ENCODE measurements around the gene GOLPH3L.
"Not testable (repeated sequence)": the region's sequence is repeated elsewhere in the genome, so short reads cannot be mapped to it uniquely, and the experiment has no call there.

GOLPH3L gene

GRCh38 chr1:150629115-150629928 lies 67.6 kb downstream of the GOLPH3L start, which contains the start of gene ENSA:
Gene ENSA (minus strand): TSS chr1:150629612. CDS start chr1:150629470, 142 bp downstream.
- DNase-seq: peak; percentile 99 to 100
- TF ChIP-seq POLR2A (IDR thresholded peaks at IDR 0.05; ENCODE audit: low read length) (peak; percentile 98), GATA1 (IDR thresholded peaks at IDR 0.05; ENCODE audit: low read depth, low read length) (no peak)

- no peak for TF ChIP-seq POLR2A (IDR thresholded peaks at IDR 0.05; ENCODE audit: low read length)
- DNase-seq: peak in 1 of 2 experiments; percentile 52
Observed at GRCh38 chr1:150628766-150629114, 68.2 kb downstream of the GOLPH3L start.

- peak in 1 of 2 experiments; percentile 43 for DNase-seq
Observed at GRCh38 chr1:150627826-150628410, 69.0 kb downstream of the GOLPH3L start.

GRCh38 chr1:150626150-150626549 lies 70.8 kb downstream of the GOLPH3L start:
- no peak for DNase-seq
- TF ChIP-seq GATA1 (IDR thresholded peaks at IDR 0.05; ENCODE audit: low read depth, low read length) (no peak), POLR2A (IDR thresholded peaks at IDR 0.05; ENCODE audit: low read length) (no peak)

More at GRCh38 chr1:150627826-150628410, 69.0 kb downstream of the GOLPH3L start:
- TF ChIP-seq POLR2A (IDR thresholded peaks at IDR 0.05; ENCODE audit: low read length) (no peak), GATA1 (IDR thresholded peaks at IDR 0.05; ENCODE audit: low read depth, low read length) (no peak)

GRCh38 chr1:150624546-150624945 lies 72.4 kb downstream of the GOLPH3L start:
- DNase-seq: not testable (repeated sequence)

GRCh38 chr1:150624134-150624533 lies 72.8 kb downstream of the GOLPH3L start:
- not testable (repeated sequence) for DNase-seq

- DNase-seq: no peak
- TF ChIP-seq GATA1 (IDR thresholded peaks at IDR 0.05; ENCODE audit: low read depth, low read length) (no peak), POLR2A (IDR thresholded peaks at IDR 0.05; ENCODE audit: low read length) (no peak)
Observed at GRCh38 chr1:150622303-150622975, 74.5 kb downstream of the GOLPH3L start.

GRCh38 chr1:150621497-150622302 lies 75.3 kb downstream of the GOLPH3L start:
- no peak for TF ChIP-seq GATA1 (IDR thresholded peaks at IDR 0.05; ENCODE audit: low read depth, low read length)
- no peak for TF ChIP-seq POLR2A (IDR thresholded peaks at IDR 0.05; ENCODE audit: low read length)
- peak; percentile 70 to 78 for DNase-seq

GRCh38 chr1:150620919-150621318 lies 76.0 kb downstream of the GOLPH3L start:
- DNase-seq: no peak
- no peak for TF ChIP-seq GATA1 (IDR thresholded peaks at IDR 0.05; ENCODE audit: low read depth, low read length)

- peak; percentile 45 for TF ChIP-seq POLR2A (IDR thresholded peaks at IDR 0.05; ENCODE audit: low read length)
- no peak for TF ChIP-seq GATA1 (IDR thresholded peaks at IDR 0.05; ENCODE audit: low read depth, low read length)
- peak; percentile 62 to 74 for DNase-seq
Observed at GRCh38 chr1:150619576-150620509, 77.1 kb downstream of the GOLPH3L start.

- TF ChIP-seq POLR2A (IDR thresholded peaks at IDR 0.05; ENCODE audit: low read length) (peak; percentile 16), GATA1 (IDR thresholded peaks at IDR 0.05; ENCODE audit: low read depth, low read length) (no peak)
- no peak for DNase-seq
Observed at GRCh38 chr1:150615346-150616201, 81.4 kb downstream of the GOLPH3L start.

Data from erythroblast (primary cell).